HG03520 (cell line): Measurements from ENCODE around the gene PDZD4.

Source experiments
- ATAC-seq: cut with Tn5 transposase; IDR thresholded peaks from one replicate; pipeline ENCODE4 v1.9.1; 2021; ENCODE audit warnings: mild to moderate bottlenecking, moderate library complexity; ENCODE audit not compliant: unreplicated experiment

The PDZD4 gene

DNA sequence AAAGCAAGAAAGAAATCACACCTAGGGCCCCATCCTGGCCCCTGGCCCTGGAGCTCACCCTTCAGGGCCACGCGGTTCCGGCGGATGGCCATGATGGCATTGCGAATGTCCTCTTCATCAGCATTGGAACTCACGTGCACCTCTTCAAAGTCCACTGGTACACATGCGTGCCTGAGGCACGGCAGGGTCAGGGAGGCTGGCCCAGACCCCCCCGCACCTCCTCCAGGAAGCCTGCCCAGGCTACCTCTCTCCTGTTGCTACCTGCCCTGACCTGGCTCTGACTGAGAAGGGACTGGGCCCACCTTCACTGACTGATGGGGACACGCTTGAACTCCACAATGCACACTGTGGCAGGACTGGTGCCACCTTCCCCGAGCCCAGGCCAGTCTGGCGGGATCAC lies 40.7 kb downstream of the PDZD4 start:
- no peak for ATAC-seq

DNA sequence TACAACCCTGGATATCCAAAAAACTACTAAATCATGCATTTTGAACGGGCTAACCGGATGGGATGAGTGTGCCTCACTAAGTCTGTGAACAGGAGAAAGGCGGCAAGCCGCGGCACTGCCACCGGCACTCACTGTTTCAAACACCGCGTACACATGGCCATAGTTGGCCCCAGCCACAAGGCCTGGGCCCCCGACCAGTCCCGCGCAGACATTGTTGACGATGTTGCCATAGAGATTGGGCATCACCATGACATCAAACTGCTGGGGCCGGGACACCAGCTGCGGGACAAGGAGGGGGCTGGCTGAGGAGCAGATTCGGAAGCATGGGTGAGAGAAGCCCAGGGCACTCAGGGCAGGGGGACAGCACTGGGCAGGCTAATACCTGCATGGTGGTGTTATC lies 43.7 kb downstream of the PDZD4 start:
- ATAC-seq: no peak

DNA sequence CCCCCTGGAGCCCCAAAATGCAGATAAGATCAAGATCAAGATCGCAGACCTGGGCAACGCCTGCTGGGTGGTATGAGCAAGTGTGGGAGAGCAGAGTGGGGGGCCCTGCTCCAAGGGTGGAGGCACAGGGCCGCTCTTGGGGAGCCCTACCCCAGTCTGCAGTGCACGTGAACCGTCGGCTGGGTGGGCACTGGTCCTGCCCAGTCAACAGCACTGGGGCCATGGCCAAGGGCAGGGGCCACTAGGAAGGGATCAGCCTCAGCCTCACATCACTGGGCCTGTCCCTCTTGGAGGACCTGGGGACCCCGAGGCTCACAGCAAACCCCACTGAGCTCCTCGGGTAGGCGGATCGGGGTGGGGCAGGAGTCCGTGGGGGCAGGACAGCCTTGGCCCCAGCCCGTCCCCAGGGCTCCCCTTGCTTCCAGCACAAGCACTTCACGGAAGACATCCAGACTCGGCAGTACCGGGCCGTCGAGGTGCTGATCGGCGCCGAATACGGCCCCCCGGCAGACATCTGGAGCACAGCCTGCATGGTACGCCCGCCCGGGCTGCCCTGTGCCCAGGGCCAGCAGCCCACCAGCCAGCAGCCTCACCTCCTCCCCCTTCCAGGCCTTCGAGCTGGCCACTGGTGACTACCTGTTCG lies 45.9 kb downstream of the PDZD4 start:
- no peak for ATAC-seq

DNA sequence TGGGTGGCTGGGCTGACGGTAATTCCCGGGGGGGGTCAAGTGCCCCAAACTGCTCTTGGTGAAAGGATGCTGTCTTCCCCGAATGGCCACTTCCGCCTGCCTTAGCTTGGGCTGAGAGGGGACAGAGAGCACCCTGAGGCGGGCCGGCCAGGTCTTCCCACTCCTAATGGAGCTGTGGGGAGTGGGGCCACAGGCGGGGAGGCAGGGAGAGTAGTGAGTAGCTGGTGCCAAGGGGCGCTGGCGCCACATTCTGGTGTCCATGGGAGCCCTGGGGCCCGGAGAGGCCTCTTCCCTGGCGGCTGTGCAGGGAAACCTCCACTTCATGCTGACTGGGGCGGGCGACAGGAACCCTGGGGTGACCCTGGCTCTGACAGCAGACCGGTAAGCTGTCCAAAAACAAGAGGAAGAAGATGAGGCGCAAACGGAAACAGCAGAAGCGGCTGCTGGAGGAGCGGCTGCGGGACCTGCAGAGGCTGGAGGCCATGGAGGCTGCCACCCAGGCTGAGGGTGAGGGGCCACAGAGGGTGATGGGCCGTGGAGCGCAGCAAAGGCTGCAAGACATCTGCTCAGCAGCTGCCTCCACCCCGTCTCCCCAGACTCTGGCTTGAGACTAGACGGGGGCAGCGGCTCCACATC lies 46.8 kb downstream of the PDZD4 start:
- ATAC-seq: no peak

DNA sequence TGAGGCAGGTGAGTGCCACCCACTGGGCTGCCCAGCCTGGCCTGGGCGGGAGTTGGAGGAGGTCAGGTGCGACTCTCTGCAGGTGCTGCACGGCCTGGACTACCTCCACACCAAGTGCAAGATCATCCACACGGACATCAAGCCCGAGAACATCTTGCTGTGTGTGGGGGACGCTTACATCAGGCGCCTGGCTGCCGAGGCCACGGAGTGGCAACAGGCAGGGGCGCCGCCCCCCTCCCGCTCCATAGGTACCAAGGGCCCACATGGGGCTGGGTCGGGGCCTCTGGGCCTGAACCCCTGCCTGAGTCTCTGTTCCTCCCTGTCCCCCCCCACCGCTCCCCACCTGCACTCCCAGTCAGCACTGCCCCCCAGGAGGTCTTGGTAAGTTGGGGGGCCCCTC lies 47.5 kb downstream of the PDZD4 start:
- no peak for ATAC-seq

DNA sequence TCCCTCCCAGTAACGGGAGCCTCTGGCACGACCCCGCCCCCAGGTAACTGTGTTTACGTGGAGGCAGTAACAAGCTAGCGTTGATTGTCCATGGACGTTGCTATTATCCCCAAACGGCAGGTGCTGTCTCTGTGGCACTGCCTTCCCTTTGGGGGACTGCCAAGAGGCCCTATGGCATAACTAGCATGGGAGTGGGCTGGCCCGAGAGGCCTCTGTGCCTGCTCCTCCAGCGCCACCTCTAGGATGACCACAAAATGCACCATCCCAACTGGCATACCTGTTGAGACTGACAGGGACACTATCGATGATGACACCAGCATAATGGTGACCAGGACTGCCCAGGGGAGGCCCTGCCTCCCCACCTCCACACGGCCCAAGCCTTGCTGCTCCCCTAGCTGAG lies 48.0 kb downstream of the PDZD4 start:
- ATAC-seq: no peak

DNA sequence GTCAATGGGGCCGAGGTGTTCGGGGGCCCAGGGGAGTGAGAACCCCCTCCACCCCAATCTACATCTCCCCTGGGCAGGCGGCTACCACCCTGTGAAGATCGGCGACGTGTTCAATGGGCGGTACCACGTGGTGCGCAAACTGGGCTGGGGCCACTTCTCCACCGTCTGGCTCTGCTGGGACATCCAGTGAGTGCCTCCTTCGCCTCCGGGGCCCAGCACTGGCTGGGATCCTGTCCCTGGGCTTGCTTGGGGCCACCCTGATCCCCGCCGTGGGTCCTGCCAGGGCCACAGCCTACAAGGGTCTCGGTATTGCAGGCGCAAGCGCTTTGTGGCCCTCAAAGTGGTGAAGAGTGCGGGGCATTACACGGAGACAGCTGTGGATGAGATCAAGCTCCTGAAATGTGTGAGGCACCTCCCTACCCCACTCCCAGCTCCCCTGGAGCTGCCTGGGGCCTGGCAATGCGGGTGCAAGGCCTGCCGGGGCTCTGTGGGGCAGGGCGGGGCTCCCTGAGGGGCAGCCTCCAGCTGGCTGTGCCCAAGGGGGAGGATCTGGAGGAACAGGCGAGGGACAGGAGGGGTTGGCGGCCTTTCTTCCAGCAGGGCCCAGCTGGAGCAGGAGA lies 48.8 kb downstream of the PDZD4 start:
- no peak for ATAC-seq

DNA sequence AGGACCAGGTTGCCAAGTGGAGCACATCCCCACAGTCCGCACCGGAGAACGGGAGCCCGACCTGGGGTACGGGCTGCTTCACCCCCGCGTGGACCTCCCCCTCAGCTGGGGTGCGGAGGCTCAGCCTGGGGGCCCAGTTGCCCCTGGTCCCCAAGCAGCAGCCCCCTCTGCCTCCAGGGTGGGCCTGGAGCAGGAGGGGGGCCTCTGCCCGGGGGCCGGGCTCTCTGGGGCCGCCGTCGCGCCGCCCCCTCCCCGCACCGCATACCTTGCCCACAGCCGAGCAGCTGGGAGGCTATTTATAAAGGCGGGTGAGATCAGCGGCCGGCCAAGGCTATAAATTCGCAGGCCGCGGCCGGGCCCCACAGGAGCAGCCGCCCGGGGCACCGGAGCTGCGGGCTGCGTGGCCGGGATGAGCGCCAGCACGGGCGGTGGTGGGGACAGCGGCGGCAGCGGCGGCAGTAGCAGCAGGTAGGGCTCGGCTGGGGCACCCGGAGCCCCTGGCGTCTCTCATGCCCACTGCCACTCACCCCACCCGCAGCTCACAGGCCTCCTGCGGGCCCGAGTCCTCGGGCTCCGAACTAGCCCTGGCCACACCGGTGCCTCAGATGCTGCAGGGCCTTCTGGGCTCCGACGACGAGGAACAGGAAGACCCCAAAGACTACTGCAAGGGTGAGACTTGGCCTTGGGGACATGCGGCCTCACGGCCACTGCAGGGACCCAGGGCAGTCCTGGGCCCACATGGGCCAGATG lies 49.5 kb downstream of the PDZD4 start, which contains the start of gene SRPK3:
TSS of gene SRPK3 (plus strand) at position 364 of the 750 bp plus-strand sequence. CDS start at position 410, 46 bp downstream.
- ATAC-seq: no peak

DNA sequence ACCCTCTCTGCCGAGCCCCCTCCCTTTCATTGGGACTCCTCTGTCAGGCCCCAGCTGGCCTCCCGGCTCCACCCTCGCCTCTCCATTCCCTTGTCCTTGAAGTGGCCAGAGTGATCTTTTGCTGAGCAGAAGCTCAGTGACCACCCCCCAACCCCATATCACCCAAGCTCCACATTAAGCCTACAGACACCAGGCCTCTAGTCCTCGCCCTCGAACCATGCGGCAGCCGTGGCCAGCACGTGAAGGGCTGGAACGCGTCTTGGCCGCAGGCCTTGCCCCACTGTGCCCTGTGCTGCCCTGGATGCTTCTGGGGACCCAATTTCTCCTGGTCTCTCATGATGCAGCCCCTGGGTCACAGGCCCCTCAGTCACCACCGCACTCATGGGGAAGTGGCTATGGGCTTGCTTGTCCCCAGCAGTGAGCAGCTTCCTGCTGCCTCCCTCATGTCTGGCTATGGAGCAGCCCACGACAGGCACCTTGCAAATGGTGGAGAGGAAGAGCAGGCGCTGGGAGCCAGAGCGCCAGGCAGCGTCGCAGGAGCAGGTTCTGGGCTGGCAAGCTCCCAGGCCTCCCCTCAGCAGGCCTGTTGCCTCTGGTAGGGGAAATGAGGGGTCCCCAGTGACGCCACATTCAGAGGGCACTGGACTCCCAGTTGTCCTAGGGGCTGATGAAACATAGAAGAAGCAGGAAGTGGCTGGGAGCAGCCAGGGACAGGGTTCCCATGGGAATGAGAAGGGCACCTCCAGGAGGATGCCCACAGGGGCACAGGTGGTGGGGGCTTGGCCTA lies 50.3 kb downstream of the PDZD4 start:
- ATAC-seq: no peak

DNA sequence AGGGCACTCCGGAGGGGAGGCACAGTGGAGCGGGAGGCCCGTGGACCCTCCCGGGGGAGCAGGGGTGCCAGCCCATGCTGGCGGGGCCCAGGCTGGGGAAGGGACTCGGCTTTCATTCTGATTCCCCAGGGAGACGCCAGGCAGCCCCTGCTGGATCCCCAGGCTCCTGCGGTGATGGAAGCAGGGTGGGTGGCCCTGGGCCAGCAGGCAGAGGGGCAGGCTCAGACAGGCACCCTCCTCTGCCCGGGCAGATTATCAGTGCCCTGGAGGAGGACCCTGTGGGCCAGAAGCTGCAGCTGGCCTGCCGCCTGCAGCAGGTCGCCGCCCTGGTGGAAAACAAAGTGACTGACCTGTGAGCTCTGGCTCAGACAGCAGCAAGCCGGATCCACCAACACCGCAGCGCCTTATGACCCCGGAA lies 51.7 kb downstream of the PDZD4 start:
- ATAC-seq: no peak

DNA sequence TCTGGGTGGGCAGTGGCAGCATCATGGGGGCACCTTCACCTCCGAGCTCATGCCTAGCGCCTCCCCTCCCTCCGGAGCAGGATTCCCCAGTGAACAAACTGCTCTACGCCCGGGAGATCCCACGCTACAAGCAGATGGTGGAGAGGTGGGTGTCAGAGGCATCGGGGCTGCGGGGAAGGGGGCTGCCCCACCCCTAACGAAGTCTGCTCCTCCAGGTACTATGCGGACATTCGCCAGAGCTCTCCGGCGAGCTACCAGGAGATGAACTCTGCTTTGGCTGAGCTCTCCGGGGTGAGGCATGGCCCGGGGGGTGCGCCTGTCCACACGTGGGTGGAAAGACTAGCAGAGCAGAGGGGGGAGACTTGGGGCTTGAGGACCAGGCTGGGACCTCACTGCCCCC lies 52.2 kb downstream of the PDZD4 start:
- no peak for ATAC-seq

DNA sequence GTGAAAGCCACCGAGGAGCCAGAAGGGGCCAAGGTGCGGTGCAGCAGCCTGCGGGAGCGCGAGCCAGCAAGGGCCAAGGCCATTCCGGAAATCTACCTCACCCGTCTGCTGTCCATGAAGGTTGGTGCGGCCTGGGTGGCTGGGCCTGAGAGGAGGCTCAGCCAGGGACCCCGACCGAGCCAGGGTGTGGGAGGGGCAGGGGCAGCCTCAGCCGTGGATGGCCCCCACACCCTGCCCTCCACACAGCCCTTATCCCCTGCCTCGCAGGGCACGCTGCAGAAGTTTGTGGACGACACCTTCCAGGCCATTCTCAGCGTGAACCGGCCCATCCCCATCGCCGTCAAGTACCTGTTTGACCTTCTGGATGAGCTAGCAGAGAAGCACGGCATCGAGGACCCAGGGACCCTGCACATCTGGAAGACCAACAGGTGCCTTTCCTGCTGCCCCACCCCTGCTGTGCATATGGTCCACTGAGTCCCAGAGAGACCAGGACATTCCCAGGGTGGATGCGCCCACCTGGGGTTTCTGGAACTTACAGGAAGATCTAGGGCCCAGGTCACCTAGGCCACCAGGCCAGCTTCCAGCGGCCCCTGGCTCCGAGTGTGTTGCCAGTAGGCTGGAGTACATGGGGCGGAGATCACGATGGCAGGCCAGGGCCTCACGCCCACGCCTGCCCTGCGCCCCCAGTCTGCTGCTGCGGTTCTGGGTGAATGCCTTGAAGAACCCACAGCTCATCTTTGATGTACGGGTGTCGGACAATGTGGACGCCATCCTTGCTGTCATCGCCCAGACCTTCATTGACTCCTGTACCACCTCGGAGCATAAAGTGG lies 52.9 kb downstream of the PDZD4 start:
- no peak for ATAC-seq

DNA sequence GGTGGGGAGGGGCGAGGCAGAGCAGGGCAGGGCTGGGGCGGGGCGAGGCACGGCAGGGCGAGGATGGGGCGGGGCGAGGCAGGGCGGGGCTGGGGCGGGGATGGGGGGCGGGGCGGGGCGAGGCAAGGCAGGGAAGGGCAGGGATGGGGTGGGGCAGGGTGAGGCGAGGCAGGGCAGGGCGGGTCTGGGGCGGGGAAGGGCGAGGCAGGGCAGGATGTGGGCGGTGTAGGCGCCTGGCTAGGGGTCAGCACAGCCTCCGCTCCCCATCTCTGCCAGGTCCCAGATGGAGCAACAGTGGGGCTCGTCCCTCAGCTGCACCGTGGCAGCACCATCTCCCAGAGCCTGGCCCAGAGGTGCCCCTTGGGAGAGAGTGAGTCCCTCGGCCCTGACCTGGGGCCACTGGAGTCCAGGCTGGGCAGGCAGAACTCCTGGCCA lies 53.7 kb downstream of the PDZD4 start:
- no peak for ATAC-seq

DNA sequence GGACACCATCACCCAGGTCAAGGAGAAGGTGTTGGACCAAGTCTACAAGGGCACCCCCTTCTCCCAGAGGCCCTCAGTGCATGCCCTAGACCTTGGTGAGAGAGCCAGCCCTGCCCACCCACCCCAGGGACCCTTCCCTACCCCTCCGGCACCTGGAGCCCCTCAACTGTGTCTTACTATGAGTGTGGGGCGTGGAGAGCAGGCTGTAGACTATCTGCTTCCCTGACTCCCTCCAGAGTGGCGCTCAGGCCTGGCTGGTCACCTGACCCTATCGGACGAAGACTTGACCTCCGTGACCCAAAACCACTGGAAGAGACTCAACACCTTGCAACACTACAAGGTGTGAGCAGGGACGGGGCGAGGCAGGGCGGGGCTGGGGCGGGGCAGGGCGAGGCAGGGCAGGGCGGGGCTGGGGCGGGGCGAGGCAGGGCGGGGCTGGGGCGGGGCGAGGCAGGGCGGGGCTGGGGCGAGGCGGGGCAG lies 54.2 kb downstream of the PDZD4 start:
- ATAC-seq: no peak

DNA sequence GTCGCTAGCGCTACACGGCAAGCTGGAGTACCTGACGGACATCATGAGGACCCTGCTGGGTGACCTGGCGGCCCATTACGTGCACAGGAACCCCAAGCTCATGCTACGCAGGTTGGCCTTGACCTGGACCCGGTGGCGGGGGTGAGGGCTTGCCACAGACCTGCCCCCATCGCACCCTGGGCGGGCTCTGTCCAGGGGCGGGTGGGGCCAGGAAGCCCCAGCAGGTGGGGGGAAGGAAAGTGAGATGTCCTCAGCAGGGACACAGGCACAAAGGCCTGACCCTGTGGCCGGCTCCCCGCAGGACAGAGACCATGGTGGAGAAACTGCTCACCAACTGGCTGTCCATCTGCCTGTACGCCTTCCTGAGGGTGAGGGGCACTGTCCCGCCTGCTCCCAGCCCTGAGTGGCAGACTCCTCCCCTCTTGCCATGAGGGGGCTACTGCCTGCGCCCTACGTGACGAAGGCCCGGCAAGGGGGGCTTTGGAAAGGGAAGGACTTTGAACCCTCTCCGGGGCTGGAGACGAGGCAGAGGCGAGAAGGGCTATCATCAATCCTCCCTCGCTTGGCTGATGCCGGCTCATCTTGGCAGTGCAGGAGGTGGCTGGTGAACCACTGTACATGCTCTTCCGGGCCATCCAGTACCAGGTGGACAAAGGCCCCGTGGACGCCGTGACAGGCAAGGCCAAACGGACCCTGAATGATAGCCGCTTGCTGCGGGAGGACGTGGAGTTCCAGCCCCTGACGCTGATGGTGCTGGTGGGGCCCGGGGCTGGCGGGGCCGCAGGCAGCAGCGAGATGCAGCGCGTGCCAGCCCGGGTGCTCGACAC lies 54.8 kb downstream of the PDZD4 start:
- ATAC-seq: no peak

DNA sequence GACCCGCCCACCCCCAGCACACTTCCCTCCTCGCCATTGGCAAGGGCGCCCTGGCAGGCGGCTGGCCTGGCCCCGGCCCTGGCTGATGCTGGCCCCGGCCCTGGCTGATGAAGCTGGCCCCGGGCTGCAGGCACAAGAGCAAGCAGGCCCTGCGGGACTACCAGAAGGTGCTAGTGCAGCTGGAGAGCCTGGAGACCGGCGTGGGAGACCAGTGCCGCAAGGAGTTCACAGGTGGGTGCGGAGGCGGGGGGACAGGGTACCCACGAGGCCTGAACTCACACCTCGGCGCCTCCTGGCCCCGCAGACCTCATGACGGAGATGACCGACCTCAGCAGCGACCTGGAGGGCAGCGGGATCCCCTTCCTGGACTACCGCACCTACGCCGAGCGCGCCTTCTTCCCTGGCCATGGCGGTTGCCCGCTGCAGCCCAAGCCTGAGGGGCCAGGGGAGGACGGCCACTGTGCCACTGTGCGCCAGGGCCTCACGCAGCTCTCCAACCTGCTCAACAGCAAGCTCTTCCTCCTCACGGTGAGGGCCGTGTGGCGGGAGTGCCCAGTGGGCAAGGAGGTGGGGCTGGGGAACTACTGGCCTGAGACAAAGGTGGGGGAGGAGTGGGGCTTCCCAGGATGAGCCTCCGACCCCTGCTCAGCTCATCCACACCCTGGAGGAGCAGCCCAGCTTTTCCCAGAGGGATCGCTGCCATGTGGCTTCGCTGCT lies 55.6 kb downstream of the PDZD4 start:
- no peak for ATAC-seq

DNA sequence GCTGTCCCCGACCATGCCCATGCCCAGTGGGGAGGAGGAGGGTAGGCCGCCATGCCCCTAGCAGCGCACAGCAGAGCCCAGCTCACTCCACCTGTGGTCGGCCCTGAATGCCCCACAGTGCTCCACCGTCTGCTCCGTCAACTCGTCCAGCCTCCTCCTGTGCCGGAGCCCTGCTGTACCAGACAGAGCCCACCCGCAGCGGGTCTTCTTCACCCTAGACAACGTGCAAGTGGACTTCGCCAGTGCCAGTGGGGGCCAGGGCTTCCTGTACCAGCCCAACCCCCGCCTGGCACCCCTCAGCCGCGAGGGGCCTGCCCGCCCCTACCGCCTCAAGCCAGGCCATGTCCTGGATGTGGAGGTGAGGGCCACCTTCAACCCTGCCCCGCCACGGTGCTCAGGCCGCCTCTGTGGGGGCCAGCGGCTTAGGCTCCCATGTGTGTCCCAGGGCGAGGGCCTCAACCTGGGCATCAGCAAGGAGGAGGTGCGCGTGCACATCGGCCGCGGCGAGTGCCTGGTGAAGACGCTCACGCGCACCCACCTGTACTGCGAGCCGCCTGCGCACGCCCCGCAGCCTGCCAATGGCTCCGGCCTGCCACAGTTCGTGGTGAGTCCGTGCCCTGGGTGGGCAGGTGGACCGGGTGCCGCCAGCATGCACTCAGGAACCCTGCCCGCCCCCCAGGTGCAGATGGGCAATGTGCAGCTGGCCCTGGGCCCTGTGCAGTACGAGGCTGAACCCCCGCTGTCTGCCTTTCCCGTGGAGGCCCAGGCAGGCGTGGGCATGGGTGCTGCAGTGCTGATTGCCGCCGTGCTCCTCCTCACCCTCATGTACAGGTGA lies 56.4 kb downstream of the PDZD4 start:
- no peak for ATAC-seq
